ENCODE measurements around the gene HPF1. TPM values are rescaled to one million over a fixed set of nuclear protein-coding genes. Genes with fewer than 3 reads are reported as not detected.

HPF1 gene
- total RNA-seq, 1 experiment from 2014 or later, result 31.9 TPM

DNA sequence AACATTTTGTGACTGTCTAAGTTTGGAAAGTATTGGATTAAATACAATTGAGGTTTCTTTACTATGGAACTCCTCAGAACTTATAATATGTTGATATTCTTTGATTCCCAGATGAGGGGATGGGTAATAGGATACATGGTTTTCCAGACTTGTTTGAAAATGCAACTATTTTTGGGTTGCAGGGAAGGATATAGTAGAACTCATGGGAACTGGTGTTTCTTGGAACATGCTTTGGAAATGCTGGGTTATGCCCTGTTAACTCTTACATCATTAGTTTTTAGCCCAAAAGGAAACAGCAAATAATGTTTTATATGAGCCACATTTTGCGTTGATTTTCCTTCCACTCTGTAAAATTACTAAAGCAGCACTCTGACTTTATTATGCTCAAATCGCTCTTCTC lies 41.9 kb downstream of the HPF1 start:
- no peak overlapping the region for H3K4me3 ChIP-seq (ENCODE audit: insufficient read depth, low read depth, low read length)
- peaks cover 3% of the 10 kb centered on the region for H3K36me3 ChIP-seq (replicated peaks; ENCODE audit: control insufficient read depth, insufficient read depth, low read length)
- no peaks in the 10 kb centered on the region for H3K27me3 ChIP-seq (ENCODE audit: control insufficient read depth, insufficient read depth, low read length)
- DNase-seq, result no peak

DNA sequence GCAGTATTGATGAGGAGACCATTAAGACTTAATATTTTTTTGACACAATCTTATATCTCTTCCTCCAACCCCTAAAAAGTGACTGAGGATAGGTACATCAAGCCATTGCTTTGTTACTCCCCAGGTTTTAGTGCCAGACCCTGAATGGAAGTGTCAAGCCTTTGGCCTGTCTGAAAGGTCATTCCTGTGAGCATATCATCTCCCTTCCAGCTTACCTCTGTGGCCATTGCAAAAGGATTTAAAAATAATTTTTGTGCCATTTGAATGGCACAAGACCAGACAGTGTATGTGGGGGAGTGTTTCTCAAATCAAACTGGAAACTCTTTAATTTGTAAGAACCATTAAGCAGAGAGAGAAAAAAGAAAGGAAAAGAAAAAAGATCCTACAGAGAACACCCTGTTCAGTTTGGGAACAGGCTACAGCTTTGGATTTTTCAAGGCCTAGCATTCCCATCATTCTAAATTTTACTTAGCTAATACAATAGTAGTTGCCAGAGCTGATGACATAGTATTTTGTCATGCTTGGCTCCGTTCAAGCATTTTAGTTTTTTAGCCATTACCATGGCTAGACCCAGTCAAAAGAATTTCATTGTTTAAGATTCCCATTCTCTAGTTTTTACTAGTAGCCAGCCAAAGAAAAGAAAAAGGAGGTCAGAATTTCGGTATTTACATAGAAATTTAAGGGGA lies 49.6 kb downstream of the HPF1 start:
- Histone ChIP-seq H3K36me3 (replicated peaks; ENCODE audit: control insufficient read depth, insufficient read depth, low read length) (peaks cover 1% of the 10 kb centered on the region), H3K4me3 (ENCODE audit: insufficient read depth, low read depth, low read length) (no peak overlapping the region), H3K27me3 (ENCODE audit: control insufficient read depth, insufficient read depth, low read length) (no peaks in the 10 kb centered on the region)
- no peak for DNase-seq

- no peaks in the 10 kb centered on the region for H3K27me3 ChIP-seq (ENCODE audit: control insufficient read depth, insufficient read depth, low read length)
- no peaks in the 10 kb centered on the region; the same call in none of the 2 replicates for H3K36me3 ChIP-seq (replicated peaks; ENCODE audit: control insufficient read depth, insufficient read depth, low read length)
- no peak for DNase-seq
- H3K4me3 ChIP-seq (ENCODE audit: insufficient read depth, low read depth, low read length), result no peak overlapping the region
Observed at GRCh38 chr4:169698331-169698730, 59.4 kb downstream of the HPF1 start.

- no peaks in the 10 kb centered on the region for H3K27me3 ChIP-seq (ENCODE audit: control insufficient read depth, insufficient read depth, low read length)
- no peak for DNase-seq
- no peak overlapping the region for H3K4me3 ChIP-seq (ENCODE audit: insufficient read depth, low read depth, low read length)
- no peaks in the 10 kb centered on the region; the same call in 1 of the 2 replicates for H3K36me3 ChIP-seq (replicated peaks; ENCODE audit: control insufficient read depth, insufficient read depth, low read length)
Observed at GRCh38 chr4:169690787-169691186, 67.0 kb downstream of the HPF1 start.

- no peak overlapping the region for H3K4me3 ChIP-seq (ENCODE audit: insufficient read depth, low read depth, low read length)
- no peaks in the 10 kb centered on the region for H3K27me3 ChIP-seq (ENCODE audit: control insufficient read depth, insufficient read depth, low read length)
- no peak for DNase-seq
- H3K36me3 ChIP-seq (replicated peaks; ENCODE audit: control insufficient read depth, insufficient read depth, low read length), result no peaks in the 10 kb centered on the region; the same call in 1 of the 2 replicates
Observed at GRCh38 chr4:169689681-169690080, 68.1 kb downstream of the HPF1 start.

DNA sequence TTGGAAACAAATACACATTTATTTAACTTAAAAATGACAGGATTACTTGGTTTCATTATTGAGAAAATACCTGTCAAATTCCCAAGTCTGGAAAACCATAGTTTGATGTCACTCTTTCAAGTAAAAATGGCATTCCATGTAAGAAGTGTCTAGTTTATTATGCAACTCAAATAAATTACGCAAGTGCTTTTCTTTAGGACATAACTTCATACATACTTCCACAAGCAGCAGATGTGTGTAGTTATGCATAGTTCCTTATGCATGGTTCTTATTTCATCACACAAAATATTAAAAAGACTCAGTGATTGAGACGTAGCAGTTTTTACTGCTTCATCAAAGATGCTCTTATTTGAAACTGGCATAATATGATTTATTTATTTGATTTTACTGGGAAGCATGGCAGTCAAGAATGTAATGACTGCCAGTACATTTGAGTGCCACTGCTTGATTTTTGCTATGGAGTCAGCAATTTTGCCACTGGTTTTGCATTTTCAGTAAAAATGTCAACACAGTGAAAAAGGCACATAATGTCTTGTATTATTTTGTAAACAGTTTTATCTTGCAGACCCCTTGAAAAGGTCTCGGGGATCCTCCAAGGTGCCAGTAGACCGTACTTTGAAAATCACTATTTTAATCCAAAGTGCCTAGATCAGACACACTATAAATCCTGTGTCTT lies 75.2 kb downstream of the HPF1 start:
- no peak for DNase-seq
- no peaks in the 10 kb centered on the region for H3K36me3 ChIP-seq (replicated peaks; ENCODE audit: control insufficient read depth, insufficient read depth, low read length)
- H3K4me3 ChIP-seq (ENCODE audit: insufficient read depth, low read depth, low read length), result no peak overlapping the region
- no peaks in the 10 kb centered on the region for H3K27me3 ChIP-seq (ENCODE audit: control insufficient read depth, insufficient read depth, low read length)

Other genes with a start within 250 kb of the HPF1 start
- 3.3 and 4.7 TPM in 2 replicates for gene NEK1, start 145.4 kb downstream of the HPF1 start, total RNA-seq (2014; rRNA removed; shearing (Covaris generic))
- gene CLCN3, start 137.4 kb downstream of the HPF1 start, total RNA-seq (2014; rRNA removed; shearing (Covaris generic)), result 15.9 and 19.6 TPM in 2 replicates

Measured in H7 (cell line).